Peyer's patch (tissue), 4 donors: ENCODE measurements around the gene SLC9A1. TPM values are rescaled to one million over a fixed set of nuclear protein-coding genes. Genes with fewer than 3 reads are reported as not detected.
"Not testable (repeated sequence)": the region's sequence is repeated elsewhere in the genome, so short reads cannot be mapped to it uniquely, and the experiment has no call there.

Source experiments
- DNase-seq, 3 donors: peaks; one replicate each; pipeline ENCODE4 v3.0.0-alpha.2; 2017 to 2019
- H3K27ac ChIP-seq, 4 donors: fragments of 200-600 bp; sonication (generic); one replicate each; pipeline ENCODE4 v1.5.1; 2016 to 2019
- H3K27me3 ChIP-seq, 2 donors: fragments of 200-600 bp; sonication (generic); one replicate each; pipeline ENCODE4 v1.5.1; 2019
- H3K36me3 ChIP-seq, 3 donors: fragments of 200-600 bp; sonication (generic); one replicate each; pipeline ENCODE4 v1.5.1; 2016 to 2019
- H3K4me1 ChIP-seq, 4 donors: fragments of 200-600 bp; sonication (generic); one replicate each; pipeline ENCODE4 v1.5.1; 2016 to 2019
- H3K4me3 ChIP-seq, 4 donors: fragments of 200-600 bp; sonication (generic); 1 replicate in 3 of 4; 2 replicates in 1 of 4; pipeline ENCODE4 v1.5.1; 2016 to 2019; ENCODE audit warnings: mild to moderate bottlenecking in 1 of 4
- H3K9me3 ChIP-seq, 4 donors: fragments of 200-600 bp; sonication (generic); one replicate each; pipeline ENCODE4 v1.5.1; 2016 to 2019; ENCODE audit warnings: mild to moderate bottlenecking in 1 of 4
- CTCF ChIP-seq, 6 experiments: fragments of 450-650 bp in 4 of 6; fragments of 200-600 bp in 2 of 6; sonication (generic) in 1 of 6; IDR thresholded peaks; one replicate each; pipeline ENCODE4 v1.5.1; 2017 to 2019; ENCODE audit warnings: antibody characterized with exemption in 6 of 6, mild to moderate bottlenecking in 3 of 6, moderate library complexity in 1 of 6
- POLR2A ChIP-seq, 2 donors: fragments of 450-650 bp; IDR thresholded peaks; one replicate each; pipeline ENCODE4 v1.5.1; 2017; ENCODE audit warnings: antibody characterized with exemption in 2 of 2, mild to moderate bottlenecking in 2 of 2, moderate library complexity in 2 of 2
- total RNA-seq, 4 donors: library from RNA; depleted of rRNA; stranded (reverse); fragments of >200 nt; gene quantifications; one replicate each; pipeline ENCODE4 v1.1.0, GENCODE V29; 2016

SLC9A1 gene
- total RNA-seq, 4 donors from 2014 or later: 5.8 to 68.3 (median 48.2) TPM

GRCh38 chr1:27132624-27133023 is 22.3 kb downstream of the SLC9A1 start:
- H3K4me1 ChIP-seq: peaks cover 4 to 33% (median 12%) of the 10 kb centered on the region in 4 donors
- TF ChIP-seq POLR2A (IDR thresholded peaks at IDR 0.05): no peak
- no peak for TF ChIP-seq CTCF (IDR thresholded peaks at IDR 0.05)
- peak in 2 of 3 donors; percentile 57 to 67 for DNase-seq
- H3K27me3 ChIP-seq: no peaks in the 10 kb centered on the region
- no peak overlapping the region for H3K4me3 ChIP-seq
- H3K27ac ChIP-seq: peak overlapping the region in 3 of 4 donors; percentile 17 to 57 (median 48)
- H3K36me3 ChIP-seq: no peaks in the 10 kb centered on the region
- H3K9me3 ChIP-seq: no peaks in the 10 kb centered on the region

GRCh38 chr1:27132147-27132546 is 22.8 kb downstream of the SLC9A1 start:
- no peak for TF ChIP-seq POLR2A (IDR thresholded peaks at IDR 0.05)
- TF ChIP-seq CTCF (IDR thresholded peaks at IDR 0.05): no peak
- H3K27ac ChIP-seq: peak overlapping the region in 2 of 4 donors; percentile 48 to 57
- no peak for DNase-seq

GRCh38 chr1:27130798-27131197 is 24.1 kb downstream of the SLC9A1 start:
- Histone ChIP-seq H3K4me3 (no peak overlapping the region), H3K9me3 (no peaks in the 10 kb centered on the region), H3K27ac (peak overlapping the region in 2 of 4 donors; percentile 48 to 60), H3K27me3 (no peaks in the 10 kb centered on the region), H3K36me3 (no peaks in the 10 kb centered on the region), H3K4me1 (peaks cover 0 to 15% (median 2%) of the 10 kb centered on the region in 4 donors)
- TF ChIP-seq POLR2A (IDR thresholded peaks at IDR 0.05) (no peak), CTCF (IDR thresholded peaks at IDR 0.05) (no peak)
- DNase-seq: peak in 2 of 3 donors; percentile 73 to 79

More at GRCh38 chr1:27132147-27132546, 22.8 kb downstream of the SLC9A1 start:
- no peaks in the 10 kb centered on the region for H3K9me3 ChIP-seq
- H3K4me1 ChIP-seq: peaks cover 0 to 28% (median 10%) of the 10 kb centered on the region in 4 donors
- no peaks in the 10 kb centered on the region for H3K27me3 ChIP-seq
- H3K36me3 ChIP-seq: no peaks in the 10 kb centered on the region
- H3K4me3 ChIP-seq: no peak overlapping the region

- no peak for TF ChIP-seq CTCF (IDR thresholded peaks at IDR 0.05)
- TF ChIP-seq POLR2A (IDR thresholded peaks at IDR 0.05): no peak
- H3K4me1 ChIP-seq: peaks cover 0 to 14% (median 2%) of the 10 kb centered on the region in 4 donors
- H3K27me3 ChIP-seq: no peaks in the 10 kb centered on the region
- no peak overlapping the region for H3K27ac ChIP-seq
- H3K36me3 ChIP-seq: no peaks in the 10 kb centered on the region
- no peak overlapping the region for H3K4me3 ChIP-seq
- DNase-seq: no peak
- no peaks in the 10 kb centered on the region for H3K9me3 ChIP-seq
Measured at GRCh38 chr1:27129225-27129624, 25.7 kb downstream of the SLC9A1 start.

GRCh38 chr1:27127419-27127818 is 27.5 kb downstream of the SLC9A1 start:
- no peak for DNase-seq
- peaks cover 0 to 30% (median under 1%) of the 10 kb centered on the region in 4 donors for H3K4me1 ChIP-seq
- H3K27me3 ChIP-seq: no peaks in the 10 kb centered on the region
- H3K27ac ChIP-seq: no peak overlapping the region
- H3K4me3 ChIP-seq: no peak overlapping the region
- TF ChIP-seq POLR2A (IDR thresholded peaks at IDR 0.05) (no peak), CTCF (IDR thresholded peaks at IDR 0.05) (no peak)
- no peaks in the 10 kb centered on the region for H3K9me3 ChIP-seq
- H3K36me3 ChIP-seq: no peaks in the 10 kb centered on the region

GRCh38 chr1:27126391-27126790 is 28.5 kb downstream of the SLC9A1 start:
- Histone ChIP-seq H3K9me3 (no peaks in the 10 kb centered on the region), H3K27ac (peak overlapping the region in 1 of 4 donors; percentile 5), H3K36me3 (no peaks in the 10 kb centered on the region), H3K4me1 (peaks cover 0 to 30% (median 3%) of the 10 kb centered on the region in 4 donors), H3K27me3 (no peaks in the 10 kb centered on the region), H3K4me3 (no peak overlapping the region)
- TF ChIP-seq POLR2A (IDR thresholded peaks at IDR 0.05) (no peak), CTCF (IDR thresholded peaks at IDR 0.05) (no peak)
- no peak for DNase-seq

GRCh38 chr1:27125125-27125524 is 29.8 kb downstream of the SLC9A1 start:
- not testable (repeated sequence) for H3K4me3 ChIP-seq, H3K27ac ChIP-seq, H3K27me3 ChIP-seq, H3K9me3 ChIP-seq, H3K36me3 ChIP-seq, DNase-seq
- H3K4me1 ChIP-seq: peaks cover 0 to 21% (median 3%) of the 10 kb centered on the region in 4 donors
